Lung (tissue), 16 donors: Measurements from ENCODE around the gene SNX4. TPM values are rescaled to one million over a fixed set of nuclear protein-coding genes. Genes with fewer than 3 reads are reported as not detected.
A peak's percentile ranks its signal among the peaks of the same experiment; 100 is the strongest.

ENCODE experiments used
- ATAC-seq: fragments of 200-7000 bp; cut with Tn5 transposase; one replicate; pipeline ENCODE4 v1.9.1; 2020; ENCODE audit warnings: moderate number of reproducible peaks; ENCODE audit not compliant: insufficient read depth, low FRiP score
- DNase-seq, 3 donors: peaks; one replicate each; pipeline ENCODE4 v3.0.0-alpha.2; 2013 to 2017
- H3K27ac ChIP-seq, 2 donors: one replicate each; pipeline ENCODE4 v1.5.1; 2013; ENCODE audit warnings: mild to moderate bottlenecking in 2 of 2, moderate library complexity in 2 of 2, control low read depth in 1 of 2, inconsistent platforms in 1 of 2, low read depth in 1 of 2, low read length in 1 of 2
- H3K27me3 ChIP-seq, 3 donors: one replicate each; pipeline ENCODE4 v1.5.1; 2013; ENCODE audit warnings: low read length in 2 of 3; ENCODE audit not compliant: control insufficient read depth in 3 of 3, insufficient read depth in 3 of 3
- H3K36me3 ChIP-seq, 4 donors: one replicate each; pipeline ENCODE4 v1.5.1; 2013; ENCODE audit warnings: low read length in 4 of 4, mild to moderate bottlenecking in 1 of 4, moderate library complexity in 1 of 4; ENCODE audit not compliant: control insufficient read depth in 4 of 4, insufficient read depth in 4 of 4
- H3K4me1 ChIP-seq, 5 donors: one replicate each; pipeline ENCODE4 v1.5.1; 2013; ENCODE audit warnings: low read length in 5 of 5, mild to moderate bottlenecking in 2 of 5, moderate library complexity in 1 of 5; ENCODE audit not compliant: control insufficient read depth in 5 of 5, insufficient read depth in 5 of 5
- H3K4me3 ChIP-seq: one replicate; pipeline ENCODE4 v1.5.1; 2013; ENCODE audit warnings: mild to moderate bottlenecking, control low read depth, moderate library complexity
- H3K9ac ChIP-seq, 2 donors: one replicate each; pipeline ENCODE4 v1.5.1; 2013; ENCODE audit warnings: low read length in 2 of 2, control low read depth in 1 of 2; ENCODE audit not compliant: insufficient read depth in 1 of 2
- H3K9me3 ChIP-seq, 4 donors: one replicate each; pipeline ENCODE4 v1.5.1; 2013; ENCODE audit warnings: low read length in 3 of 4, mild to moderate bottlenecking in 1 of 4, moderate library complexity in 1 of 4; ENCODE audit not compliant: control insufficient read depth in 4 of 4, insufficient read depth in 3 of 4
- WGBS, 2 donors: extraction: QIAGEN DNeasy Blood & Tissue Kit; methylation state at CpG; one replicate each; pipeline ENCODE4 v1.1.7; 2013; 5-methylcytosine and 5-hydroxymethylcytosine counted together
- long read RNA-seq, 5 donors: transcript quantifications; one replicate each; lab custom pipeline, GENCODE V29; 2026
- polyA plus RNA-seq, 2 donors: library from polyadenylated mRNA; stranded (reverse); fragments of 200-250 nt; gene quantifications; one replicate each; pipeline ENCODE4 v1.2.1, GENCODE V29; 2013
- total RNA-seq, 2 donors: library from RNA; depleted of rRNA in 1 of 2; stranded (reverse); fragments of >200 nt in 1 of 2; gene quantifications; one replicate each; pipeline ENCODE4 v1.2.1, GENCODE V29; 2014 to 2021
- TF ChIP-seq, protein P1 (sequence below): IDR thresholded peaks from 2 replicates; pipeline ENCODE4 v1.5.1; 2012; ENCODE audit warnings: mild to moderate bottlenecking; ENCODE audit errors: control extremely low read depth, extremely low read depth
- donor health status: control.
- donor health status: control.
- donor health status: Bipolar disorder and iron deficiency.
- donor health status: healthy.
- donor health status: DM: yes; HTN: yes; CAD: no.

Gene SNX4
- total RNA-seq, result 10 to 100 TPM; 32.6 to 67.4 TPM
- 10 to 100 TPM; 19.7 to 28.8 TPM for polyA plus RNA-seq
- long read RNA-seq, donor 1, transcript SNX4-201 (14 exons, 2,513 nt), result major isoform, 12 of 17 reads
- long read RNA-seq, donor 1, partial matches to known transcripts, result 5 of 17 reads
- long read RNA-seq, donor 1, other reads (novel, unspliced or antisense), result 0 of 17 reads
- long read RNA-seq, donor 2, partial matches to known transcripts, result 0 of 2 reads
- long read RNA-seq, donor 2, other reads (novel, unspliced or antisense), result 0 of 2 reads
- long read RNA-seq, donor 3, transcript SNX4-201 (14 exons, 2,513 nt), result major isoform, 5 of 5 reads
- long read RNA-seq, donor 3, partial matches to known transcripts, result 0 of 5 reads
- long read RNA-seq, donor 3, other reads (novel, unspliced or antisense), result 0 of 5 reads
- long read RNA-seq, donor 4, partial matches to known transcripts, result 0 of 5 reads
- long read RNA-seq, donor 4, other reads (novel, unspliced or antisense), result 0 of 5 reads
- long read RNA-seq, donor 5, transcript SNX4-201 (14 exons, 2,513 nt), result major isoform, 12 of 23 reads
- long read RNA-seq, donor 5, partial matches to known transcripts, result 5 of 23 reads
- long read RNA-seq, donor 5, other reads (novel, unspliced or antisense), result 6 of 23 reads

DNA sequence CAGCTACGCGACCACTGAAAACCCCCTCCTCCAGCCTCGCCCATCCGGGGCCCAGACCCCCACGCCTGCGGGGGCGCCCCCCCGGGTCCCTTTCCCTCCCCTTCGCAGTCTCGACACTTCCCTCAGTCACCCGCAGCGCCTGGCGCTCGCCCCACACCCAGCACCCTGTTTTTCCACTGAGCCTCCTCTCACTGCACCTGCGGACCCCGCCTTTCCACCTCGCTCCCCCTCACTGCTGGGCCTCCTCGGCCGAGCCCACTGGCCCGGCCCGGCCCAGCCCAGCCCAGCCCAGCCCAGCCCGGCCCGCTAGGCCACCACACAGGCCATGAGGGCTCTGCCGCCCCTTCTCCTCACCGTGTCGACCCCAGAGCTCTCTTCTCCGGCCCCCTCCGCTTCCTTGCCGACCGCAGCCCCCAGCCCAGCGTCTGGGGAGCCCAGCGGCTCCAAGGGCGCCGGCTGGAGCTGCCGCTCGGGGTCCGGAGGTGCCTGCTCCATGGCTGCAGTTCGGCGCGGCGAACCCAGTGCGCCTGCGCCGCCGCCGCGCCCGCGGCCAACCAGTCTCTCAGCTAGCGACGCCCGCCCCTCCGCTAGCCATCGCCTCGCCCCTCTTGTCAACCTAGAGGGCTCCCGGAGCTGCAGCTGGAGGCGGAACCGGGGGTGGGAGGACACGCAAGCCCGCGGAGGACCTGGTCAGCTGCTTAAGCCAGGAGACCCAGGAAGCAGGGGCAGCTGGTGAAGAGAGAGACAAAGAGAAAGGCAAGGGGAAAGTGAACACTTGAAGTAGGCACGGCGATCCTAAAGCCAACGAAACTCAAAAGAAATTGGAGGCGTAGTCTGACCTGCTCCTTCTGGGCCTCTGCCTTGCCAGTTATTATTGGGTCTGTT lies at the start of gene SNX4:
Gene SNX4 (minus strand): TSS at position 525 of the 885 bp plus-strand sequence. CDS start 30 bp downstream, at position 495.
- Histone ChIP-seq H3K4me3 (peak within 1 kb of the TSS; percentile 85), H3K36me3 (peaks cover 0 to 7% (median 5%) of the 10 kb centered on the region in 4 donors), H3K9ac (peak within 1 kb of the TSS; percentile 77 to 93), H3K27me3 (no peaks in the 10 kb centered on the region), H3K9me3 (no peaks in the 10 kb centered on the region), H3K4me1 (peaks cover 0 to 13% (median 0%) of the 10 kb centered on the region in 5 donors), H3K27ac (peak within 1 kb of the TSS; percentile 84 to 88)
- 0 to 1% methylated on average over 58 to 65 of the region's 65 CpGs for WGBS, 2 donors
- TF ChIP-seq, protein P1, sequence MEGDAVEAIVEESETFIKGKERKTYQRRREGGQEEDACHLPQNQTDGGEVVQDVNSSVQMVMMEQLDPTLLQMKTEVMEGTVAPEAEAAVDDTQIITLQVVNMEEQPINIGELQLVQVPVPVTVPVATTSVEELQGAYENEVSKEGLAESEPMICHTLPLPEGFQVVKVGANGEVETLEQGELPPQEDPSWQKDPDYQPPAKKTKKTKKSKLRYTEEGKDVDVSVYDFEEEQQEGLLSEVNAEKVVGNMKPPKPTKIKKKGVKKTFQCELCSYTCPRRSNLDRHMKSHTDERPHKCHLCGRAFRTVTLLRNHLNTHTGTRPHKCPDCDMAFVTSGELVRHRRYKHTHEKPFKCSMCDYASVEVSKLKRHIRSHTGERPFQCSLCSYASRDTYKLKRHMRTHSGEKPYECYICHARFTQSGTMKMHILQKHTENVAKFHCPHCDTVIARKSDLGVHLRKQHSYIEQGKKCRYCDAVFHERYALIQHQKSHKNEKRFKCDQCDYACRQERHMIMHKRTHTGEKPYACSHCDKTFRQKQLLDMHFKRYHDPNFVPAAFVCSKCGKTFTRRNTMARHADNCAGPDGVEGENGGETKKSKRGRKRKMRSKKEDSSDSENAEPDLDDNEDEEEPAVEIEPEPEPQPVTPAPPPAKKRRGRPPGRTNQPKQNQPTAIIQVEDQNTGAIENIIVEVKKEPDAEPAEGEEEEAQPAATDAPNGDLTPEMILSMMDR, result no peak
- ATAC-seq (peak; percentile 98), DNase-seq (peak; percentile 95 to 96 (median 95))

GRCh38 chr3:125556314-125556713 lies 36.3 kb upstream of the SNX4 start:
- H3K27ac ChIP-seq, result no peak overlapping the region
- no peak overlapping the region for H3K4me3 ChIP-seq
- H3K27me3 ChIP-seq, result no peaks in the 10 kb centered on the region
- 91 to 100% methylated on average over 1 of the region's 1 CpG for WGBS, 2 donors
- ATAC-seq (no peak), DNase-seq (no peak)
- TF ChIP-seq, protein P1, result no peak
- H3K9me3 ChIP-seq, result no peaks in the 10 kb centered on the region
- H3K4me1 ChIP-seq, result no peaks in the 10 kb centered on the region
- no peak overlapping the region for H3K9ac ChIP-seq
- H3K36me3 ChIP-seq, result peaks cover 20 to 30% (median 22%) of the 10 kb centered on the region in 4 donors

GRCh38 chr3:125552401-125552800 lies 32.4 kb upstream of the SNX4 start:
- Histone ChIP-seq H3K9ac (no peak overlapping the region), H3K9me3 (no peaks in the 10 kb centered on the region), H3K27me3 (no peaks in the 10 kb centered on the region), H3K4me1 (no peaks in the 10 kb centered on the region), H3K27ac (no peak overlapping the region), H3K36me3 (peaks cover 14 to 33% (median 16%) of the 10 kb centered on the region in 4 donors), H3K4me3 (no peak overlapping the region)
- TF ChIP-seq, protein P1, result no peak
- DNase-seq (no peak), ATAC-seq (no peak)
- WGBS, 2 donors, result 96 to 98% methylated on average over 4 of the region's 4 CpGs
